GM23248 (cell line): ENCODE measurements around the gene STAC3.

Experiments used
- EZH2 ChIP-seq: fragments of 200-600 bp; sonication (generic); IDR thresholded peaks from 2 replicates; pipeline ENCODE4 v1.6.1; 2018; ENCODE audit warnings: antibody characterized with exemption, mild to moderate bottlenecking; ENCODE audit not compliant: insufficient read depth, poor library complexity, severe bottlenecking
- EZH2phosphoT487 ChIP-seq: fragments of 200-600 bp; sonication (generic); IDR thresholded peaks from 2 replicates; pipeline ENCODE4 v1.6.1; 2018; ENCODE audit warnings: antibody characterized with exemption, moderate library complexity, mild to moderate bottlenecking, low read depth; ENCODE audit not compliant: insufficient read depth

GRCh38 chr12:57210461-57210860 lies 40.5 kb downstream of the STAC3 start:
- TF ChIP-seq EZH2 = no peak
- no peak for TF ChIP-seq EZH2phosphoT487
